HEK293 (cell line): ENCODE results near the gene NTNG1.

Experiments used
- CTCF ChIA-PET: fragments of 350-600 bp; formaldehyde crosslinking; extraction: SDS; loops from one replicate; lab custom pipeline; 2021; ENCODE audit warnings: antibody characterized with exemption; lab: Yijun Ruan, JAX
- POLR2A ChIA-PET: fragments of 300-600 bp; formaldehyde crosslinking; extraction: SDS; loops from one replicate; lab custom pipeline; 2020; ENCODE audit warnings: antibody characterized with exemption, inconsistent platforms; lab: Yijun Ruan, JAX
- H3K27ac ChIP-seq: fragments of 200-500 bp; sonication (Bioruptor generic); 2 replicates; pipeline ENCODE4 v1.5.1; 2014; ENCODE audit warnings: low read depth, low read length, control low read depth, inconsistent platforms; ENCODE audit errors: extremely low read depth
- H3K36me3 ChIP-seq, 2 experiments: fragments of 200-500 bp in 1 of 2; sonication (Bioruptor generic) in 1 of 2; 1 replicate in 1 of 2; 2 replicates in 1 of 2; pipeline ENCODE4 v1.5.1; 2014 to 2017; ENCODE audit warnings: inconsistent platforms in 2 of 2, low read length in 2 of 2; ENCODE audit not compliant: control insufficient read depth in 2 of 2, insufficient read depth in 1 of 2
- H3K4me1 ChIP-seq: fragments of 200-500 bp; sonication (Bioruptor generic); 2 replicates; pipeline ENCODE4 v1.5.1; 2014; ENCODE audit warnings: mild to moderate bottlenecking, low read length, inconsistent platforms; ENCODE audit not compliant: control insufficient read depth, insufficient read depth
- H3K4me3 ChIP-seq: 2 replicates; pipeline ENCODE4 v1.5.1; 2011; ENCODE audit warnings: low read depth, mild to moderate bottlenecking, control low read depth, low read length, moderate library complexity
- H3K9me3 ChIP-seq: fragments of 200-500 bp; sonication (Bioruptor generic); 2 replicates; pipeline ENCODE4 v1.5.1; 2014; ENCODE audit warnings: low read depth, low read length, inconsistent platforms; ENCODE audit not compliant: control insufficient read depth, insufficient read depth
- FEZF1 ChIP-seq: fragments of 450-650 bp; formaldehyde crosslinking; IDR thresholded peaks from 2 replicates; pipeline ENCODE4 v1.5.1; 2016; ENCODE audit warnings: missing biosample characterization, missing genetic modification characterization
- KLF7 ChIP-seq: fragments of 450-650 bp; formaldehyde crosslinking; IDR thresholded peaks from 2 replicates; pipeline ENCODE4 v1.5.1; 2016; ENCODE audit warnings: missing biosample characterization, missing genetic modification characterization, borderline replicate concordance
- PRDM1 ChIP-seq: fragments of 450-650 bp; formaldehyde crosslinking; IDR thresholded peaks from 2 replicates; pipeline ENCODE4; 2016; ENCODE audit warnings: missing biosample characterization, missing genetic modification characterization
- SP7 ChIP-seq: fragments of 450-650 bp; formaldehyde crosslinking; IDR thresholded peaks from 2 replicates; pipeline ENCODE4 v1.5.1; 2016; ENCODE audit warnings: missing biosample characterization, missing genetic modification characterization
- WT1 ChIP-seq: fragments of 450-650 bp; formaldehyde crosslinking; IDR thresholded peaks from 2 replicates; pipeline ENCODE4 v1.5.1; 2016; ENCODE audit warnings: missing biosample characterization, missing genetic modification characterization
- YY1 ChIP-seq: fragments of 450-650 bp; formaldehyde crosslinking; IDR thresholded peaks from 2 replicates; pipeline ENCODE4 v1.5.1; 2018; ENCODE audit warnings: missing biosample characterization, missing genetic modification characterization
- ZFP3 ChIP-seq: fragments of 450-650 bp; formaldehyde crosslinking; IDR thresholded peaks from 2 replicates; pipeline ENCODE4 v1.5.1; 2016; ENCODE audit warnings: low read depth, missing biosample characterization, missing genetic modification characterization
- ZNF174 ChIP-seq: fragments of 450-650 bp; formaldehyde crosslinking; IDR thresholded peaks from 2 replicates; pipeline ENCODE4 v1.5.0; 2017; ENCODE audit warnings: missing biosample characterization, mild to moderate bottlenecking, missing genetic modification characterization
- ZNF223 ChIP-seq: fragments of 450-650 bp; formaldehyde crosslinking; IDR thresholded peaks from 2 replicates; pipeline ENCODE4 v1.5.1; 2016; ENCODE audit warnings: missing biosample characterization, missing genetic modification characterization
- ZNF23 ChIP-seq: fragments of 450-650 bp; formaldehyde crosslinking; IDR thresholded peaks from 2 replicates; pipeline ENCODE4 v1.5.1; 2016; ENCODE audit warnings: missing biosample characterization, missing genetic modification characterization, borderline replicate concordance
- ZNF311 ChIP-seq: fragments of 450-650 bp; formaldehyde crosslinking; IDR thresholded peaks from 2 replicates; pipeline ENCODE4 v1.5.1; 2017; ENCODE audit warnings: missing biosample characterization, missing genetic modification characterization, borderline replicate concordance
- ZNF324 ChIP-seq: fragments of 450-650 bp; formaldehyde crosslinking; IDR thresholded peaks from 2 replicates; pipeline ENCODE4 v1.5.1; 2016; ENCODE audit warnings: missing biosample characterization, missing genetic modification characterization
- ZNF433 ChIP-seq: fragments of 450-650 bp; formaldehyde crosslinking; IDR thresholded peaks from 2 replicates; pipeline ENCODE4 v1.5.1; 2016; ENCODE audit warnings: missing biosample characterization, missing genetic modification characterization, low read depth
- ZNF585B ChIP-seq: fragments of 450-650 bp; formaldehyde crosslinking; IDR thresholded peaks from 2 replicates; pipeline ENCODE4 v1.5.1; 2016; ENCODE audit warnings: missing biosample characterization, missing genetic modification characterization
- ZNF621 ChIP-seq: fragments of 450-650 bp; formaldehyde crosslinking; IDR thresholded peaks from 2 replicates; pipeline ENCODE4 v1.5.1; 2017; ENCODE audit warnings: missing biosample characterization, missing genetic modification characterization
- ZNF664 ChIP-seq: fragments of 450-650 bp; formaldehyde crosslinking; IDR thresholded peaks from 2 replicates; pipeline ENCODE4 v1.5.1; 2016; ENCODE audit warnings: missing biosample characterization, missing genetic modification characterization
- ZNF791 ChIP-seq: fragments of 450-650 bp; formaldehyde crosslinking; IDR thresholded peaks from 2 replicates; pipeline ENCODE4 v1.5.1; 2016; ENCODE audit warnings: missing biosample characterization, missing genetic modification characterization
- ZNF837 ChIP-seq: fragments of 450-650 bp; formaldehyde crosslinking; IDR thresholded peaks from 2 replicates; pipeline ENCODE4 v1.5.1; 2016; ENCODE audit warnings: missing biosample characterization, missing genetic modification characterization
- ZXDB ChIP-seq: fragments of 450-650 bp; formaldehyde crosslinking; IDR thresholded peaks from 2 replicates; pipeline ENCODE4 v1.5.1; 2016; ENCODE audit warnings: missing biosample characterization, missing genetic modification characterization
- TF ChIP-seq, protein P1 (sequence below): fragments of 450-650 bp; formaldehyde crosslinking; conservative IDR thresholded peaks from 2 replicates; pipeline ENCODE4 v1.5.1; 2016; ENCODE audit warnings: low read depth, missing biosample characterization, missing genetic modification characterization
- TF ChIP-seq, protein P2 (sequence below): fragments of 450-650 bp; formaldehyde crosslinking; IDR thresholded peaks from 2 replicates; pipeline ENCODE4 v1.5.1; 2016; ENCODE audit warnings: missing biosample characterization, missing genetic modification characterization

The NTNG1 gene

DNA sequence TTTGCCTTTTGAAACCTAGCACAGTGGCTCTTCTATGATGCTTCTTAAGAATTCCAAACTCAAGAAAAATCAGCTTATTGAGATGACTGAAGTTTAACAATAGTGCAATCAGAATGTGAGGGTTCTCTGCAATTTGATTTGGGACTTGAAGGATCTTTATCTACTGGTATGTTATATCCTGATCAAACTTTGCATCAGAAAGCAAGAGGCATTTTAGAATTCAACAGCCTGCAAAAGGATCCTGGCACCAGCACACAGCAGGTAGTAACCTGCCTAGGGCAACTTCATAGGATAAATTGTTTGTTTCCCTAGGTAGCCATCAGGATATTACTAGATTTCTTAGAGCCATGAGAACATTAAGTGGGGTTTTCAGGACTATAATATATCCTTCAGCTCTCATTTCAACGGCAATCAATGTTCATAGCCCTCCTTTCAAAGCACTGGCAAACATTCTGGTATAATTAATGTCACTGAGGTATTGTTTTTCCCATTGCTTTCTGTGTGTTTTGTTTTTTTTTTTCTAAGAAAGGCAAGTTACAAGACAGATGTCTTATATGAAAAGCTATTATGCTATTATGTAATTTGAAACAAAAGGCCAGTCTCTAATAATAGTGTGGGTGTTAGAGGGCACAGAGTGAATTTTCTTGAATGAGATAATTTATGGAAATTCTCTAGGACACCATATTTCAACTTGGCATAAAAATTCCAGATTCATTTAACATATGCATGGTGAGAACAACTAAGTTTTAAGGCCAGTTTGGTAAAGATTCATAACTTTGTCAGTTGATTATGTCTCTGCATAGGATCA is 34.5 kb downstream of the NTNG1 start:
- ChIA-PET POLR2A (no interaction called here), CTCF (no interaction called here)
- Histone ChIP-seq H3K27ac (no peak overlapping the region), H3K4me1 (no peaks in the 10 kb centered on the region), H3K36me3 (no peaks in the 10 kb centered on the region), H3K4me3 (no peak overlapping the region), H3K9me3 (no peaks in the 10 kb centered on the region)
- no peak for TF ChIP-seq ZXDB
- no peak for TF ChIP-seq SP7
- no peak for TF ChIP-seq ZFP3 (tag by site-specific recombination)
- TF ChIP-seq ZNF585B (tag by site-specific recombination): no peak
- no peak for TF ChIP-seq ZNF433 (tag by site-specific recombination)
- no peak for TF ChIP-seq ZNF621 (tag by site-specific recombination)
- TF ChIP-seq FEZF1 (tag by site-specific recombination): no peak

DNA sequence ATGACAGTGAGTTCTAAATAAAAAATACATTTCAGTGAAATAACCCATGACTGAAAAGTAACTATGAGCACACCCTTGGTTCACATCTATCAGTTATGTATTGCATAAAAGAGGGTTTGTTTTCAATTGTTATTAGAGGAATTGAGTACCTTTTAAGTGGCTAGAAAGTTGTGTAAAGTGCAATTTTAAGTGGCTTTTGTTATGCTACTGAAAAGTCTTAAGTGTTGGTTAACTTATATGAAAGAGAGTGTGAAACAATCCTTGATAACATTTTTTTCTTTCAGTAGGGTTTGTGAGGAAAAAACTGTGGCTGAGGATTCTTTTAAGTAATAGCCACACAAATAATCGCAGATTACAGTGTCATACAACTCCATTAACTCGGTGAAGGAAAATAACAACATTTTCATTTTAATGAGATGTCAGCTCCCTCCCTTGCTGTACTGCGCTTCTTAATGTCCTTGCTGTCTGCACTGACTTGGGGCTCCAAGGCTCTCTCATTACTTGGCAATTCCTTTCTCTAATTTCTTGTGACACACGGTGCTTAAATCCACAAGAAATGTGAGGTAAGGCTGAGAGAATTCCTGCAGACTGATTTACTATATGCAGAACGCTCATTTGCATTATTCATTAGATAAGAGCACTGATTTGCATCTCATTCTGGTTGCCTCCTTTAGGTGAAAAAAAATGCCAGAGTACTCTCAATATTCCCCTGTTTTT is 40.6 kb downstream of the NTNG1 start:
- TF ChIP-seq ZNF837 (no peak), WT1 (tag by site-specific recombination) (no peak), ZNF324 (tag by site-specific recombination) (no peak), KLF7 (tag by site-specific recombination) (no peak), PRDM1 (tag by site-specific recombination) (no peak)
- TF ChIP-seq, protein P1, sequence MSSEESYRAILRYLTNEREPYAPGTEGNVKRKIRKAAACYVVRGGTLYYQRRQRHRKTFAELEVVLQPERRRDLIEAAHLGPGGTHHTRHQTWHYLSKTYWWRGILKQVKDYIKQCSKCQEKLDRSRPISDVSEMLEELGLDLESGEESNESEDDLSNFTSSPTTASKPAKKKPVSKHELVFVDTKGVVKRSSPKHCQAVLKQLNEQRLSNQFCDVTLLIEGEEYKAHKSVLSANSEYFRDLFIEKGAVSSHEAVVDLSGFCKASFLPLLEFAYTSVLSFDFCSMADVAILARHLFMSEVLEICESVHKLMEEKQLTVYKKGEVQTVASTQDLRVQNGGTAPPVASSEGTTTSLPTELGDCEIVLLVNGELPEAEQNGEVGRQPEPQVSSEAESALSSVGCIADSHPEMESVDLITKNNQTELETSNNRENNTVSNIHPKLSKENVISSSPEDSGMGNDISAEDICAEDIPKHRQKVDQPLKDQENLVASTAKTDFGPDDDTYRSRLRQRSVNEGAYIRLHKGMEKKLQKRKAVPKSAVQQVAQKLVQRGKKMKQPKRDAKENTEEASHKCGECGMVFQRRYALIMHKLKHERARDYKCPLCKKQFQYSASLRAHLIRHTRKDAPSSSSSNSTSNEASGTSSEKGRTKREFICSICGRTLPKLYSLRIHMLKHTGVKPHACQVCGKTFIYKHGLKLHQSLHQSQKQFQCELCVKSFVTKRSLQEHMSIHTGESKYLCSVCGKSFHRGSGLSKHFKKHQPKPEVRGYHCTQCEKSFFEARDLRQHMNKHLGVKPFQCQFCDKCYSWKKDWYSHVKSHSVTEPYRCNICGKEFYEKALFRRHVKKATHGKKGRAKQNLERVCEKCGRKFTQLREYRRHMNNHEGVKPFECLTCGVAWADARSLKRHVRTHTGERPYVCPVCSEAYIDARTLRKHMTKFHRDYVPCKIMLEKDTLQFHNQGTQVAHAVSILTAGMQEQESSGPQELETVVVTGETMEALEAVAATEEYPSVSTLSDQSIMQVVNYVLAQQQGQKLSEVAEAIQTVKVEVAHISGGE (tag by site-specific recombination): no peak
- H3K4me3 ChIP-seq: no peak overlapping the region
- H3K4me1 ChIP-seq: no peaks in the 10 kb centered on the region
- no peak overlapping the region for H3K27ac ChIP-seq
- H3K36me3 ChIP-seq: no peaks in the 10 kb centered on the region
- POLR2A ChIA-PET: no interaction called here
- CTCF ChIA-PET: interaction anchor here (0.6 to 2.1 kb wide), 2 partner anchors 16 to 363 kb away, joined by 3 to 15 read pairs; no protein-coding TSS in a partner anchor
- no peaks in the 10 kb centered on the region for H3K9me3 ChIP-seq

DNA sequence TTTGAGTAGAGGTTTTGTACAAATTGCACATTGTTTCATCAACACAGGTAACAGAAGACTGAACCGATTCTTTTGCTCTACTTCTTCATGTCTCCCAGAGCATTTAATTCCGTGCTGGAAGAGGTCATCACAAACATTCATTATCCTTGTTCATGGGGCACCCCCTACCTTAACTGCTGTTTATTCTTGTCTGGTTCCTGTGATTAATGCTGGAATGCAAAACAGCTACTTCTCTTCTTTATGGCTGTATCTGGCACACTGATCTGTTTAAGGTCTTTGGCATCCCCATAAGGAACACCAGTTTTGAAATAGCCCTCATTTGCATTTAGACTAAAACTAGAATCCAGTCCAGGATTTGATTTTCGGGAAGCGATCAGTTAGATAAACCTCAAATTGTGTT is 42.2 kb downstream of the NTNG1 start:
- Histone ChIP-seq H3K9me3 (no peaks in the 10 kb centered on the region), H3K4me1 (no peaks in the 10 kb centered on the region), H3K27ac (no peak overlapping the region), H3K36me3 (no peaks in the 10 kb centered on the region), H3K4me3 (no peak overlapping the region)
- no peak for TF ChIP-seq ZNF174 (tag by site-specific recombination)
- TF ChIP-seq, protein P2, sequence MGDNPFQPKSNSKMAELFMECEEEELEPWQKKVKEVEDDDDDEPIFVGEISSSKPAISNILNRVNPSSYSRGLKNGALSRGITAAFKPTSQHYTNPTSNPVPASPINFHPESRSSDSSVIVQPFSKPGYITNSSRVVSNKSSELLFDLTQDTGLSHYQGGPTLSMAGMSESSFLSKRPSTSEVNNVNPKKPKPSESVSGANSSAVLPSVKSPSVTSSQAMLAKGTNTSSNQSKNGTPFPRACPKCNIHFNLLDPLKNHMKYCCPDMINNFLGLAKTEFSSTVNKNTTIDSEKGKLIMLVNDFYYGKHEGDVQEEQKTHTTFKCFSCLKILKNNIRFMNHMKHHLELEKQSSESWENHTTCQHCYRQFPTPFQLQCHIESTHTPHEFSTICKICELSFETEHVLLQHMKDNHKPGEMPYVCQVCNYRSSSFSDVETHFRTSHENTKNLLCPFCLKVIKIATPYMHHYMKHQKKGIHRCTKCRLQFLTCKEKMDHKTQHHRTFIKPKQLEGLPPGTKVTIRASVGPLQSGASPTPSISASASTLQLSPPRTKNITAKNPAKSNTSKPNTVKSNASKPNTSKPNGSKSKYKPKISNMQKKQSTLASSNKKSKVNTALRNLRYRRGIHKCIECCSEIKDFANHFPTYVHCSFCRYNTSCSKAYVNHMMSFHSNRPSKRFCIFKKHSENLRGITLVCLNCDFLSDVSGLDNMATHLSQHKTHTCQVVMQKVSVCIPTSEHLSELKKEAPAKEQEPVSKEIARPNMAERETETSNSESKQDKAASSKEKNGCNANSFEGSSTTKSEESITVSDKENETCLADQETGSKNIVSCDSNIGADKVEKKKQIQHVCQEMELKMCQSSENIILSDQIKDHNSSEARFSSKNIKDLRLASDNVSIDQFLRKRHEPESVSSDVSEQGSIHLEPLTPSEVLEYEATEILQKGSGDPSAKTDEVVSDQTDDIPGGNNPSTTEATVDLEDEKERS: no peak
- no peak for TF ChIP-seq ZNF664 (tag by site-specific recombination)
- no peak for TF ChIP-seq ZNF223 (tag by site-specific recombination)
- TF ChIP-seq ZNF311 (tag by site-specific recombination): no peak
- TF ChIP-seq YY1 (tag by site-specific recombination): no peak
- TF ChIP-seq ZNF791: no peak
- TF ChIP-seq ZNF23: no peak
- TF ChIP-seq, all 188 proteins: peak for 0
- POLR2A ChIA-PET: no interaction called here
- CTCF ChIA-PET: interaction anchor here (0.6 to 2.1 kb wide), 2 partner anchors 14 to 599 kb away, joined by 3 to 15 read pairs; no protein-coding TSS in a partner anchor
